KBM-7 (cell line): ENCODE measurements around the gene KLF13.

Experiments used
- DNase-seq: peaks from one replicate; pipeline ENCODE4 v3.0.0-alpha.2; 2015
- in situ Hi-C: fragments of 300-500 bp; cut with MboI; formaldehyde crosslinking; loops from 2 replicates; pipeline ENCODE4 v1.14.3; 2020; ENCODE audit warnings: low sequenced_read_pairs, low pct_unique_long_range_greater_than_20kb, mixed read lengths

The KLF13 gene

GRCh38 chr15:31341496-31342195 lies 15.0 kb downstream of the KLF13 start:
- in situ Hi-C loops, result no loop called here

GRCh38 chr15:31342381-31342780 lies 15.7 kb downstream of the KLF13 start:
- in situ Hi-C loops, result no loop called here
- DNase-seq, result no peak

More at GRCh38 chr15:31341496-31342195, 15.0 kb downstream of the KLF13 start:
- no peak for DNase-seq

GRCh38 chr15:31342781-31343626 lies 16.4 kb downstream of the KLF13 start:
- in situ Hi-C loops, result no loop called here
- no peak for DNase-seq

- in situ Hi-C loops, result no loop called here
- DNase-seq, result no peak
Observed at GRCh38 chr15:31343831-31344230, 17.2 kb downstream of the KLF13 start.

GRCh38 chr15:31344266-31344665 lies 17.6 kb downstream of the KLF13 start:
- in situ Hi-C loops, result no loop called here
- no peak for DNase-seq

GRCh38 chr15:31344823-31345605 lies 18.4 kb downstream of the KLF13 start:
- DNase-seq, result no peak
- in situ Hi-C loops, result no loop called here

GRCh38 chr15:31345606-31346366 lies 19.2 kb downstream of the KLF13 start:
- in situ Hi-C loops, result no loop called here
- DNase-seq, result no peak

GRCh38 chr15:31346367-31347066 lies 19.9 kb downstream of the KLF13 start:
- in situ Hi-C loops, result no loop called here
- no peak for DNase-seq

- in situ Hi-C loops, result no loop called here
- no peak for DNase-seq
Observed at GRCh38 chr15:31347067-31347975, 20.7 kb downstream of the KLF13 start.

- DNase-seq, result no peak
- in situ Hi-C loops, result no loop called here
Observed at GRCh38 chr15:31347981-31348803, 21.6 kb downstream of the KLF13 start.

GRCh38 chr15:31349233-31350141 lies 22.9 kb downstream of the KLF13 start:
- no peak for DNase-seq
- in situ Hi-C loops, result no loop called here

- in situ Hi-C loops, result no loop called here
- DNase-seq, result no peak
Observed at GRCh38 chr15:31350771-31351170, 24.1 kb downstream of the KLF13 start.

GRCh38 chr15:31352339-31352751 lies 25.7 kb downstream of the KLF13 start:
- in situ Hi-C loops, result no loop called here
- DNase-seq, result no peak

- DNase-seq, result peak; percentile 94
- in situ Hi-C loops, result no loop called here
Observed at GRCh38 chr15:31352911-31353811, 26.5 kb downstream of the KLF13 start.

- no peak for DNase-seq
- in situ Hi-C loops, result no loop called here
Observed at GRCh38 chr15:31353931-31354330, 27.3 kb downstream of the KLF13 start.
